Measurements from ENCODE around the gene BRMS1L. TPM values are rescaled to one million over a fixed set of nuclear protein-coding genes. Genes with fewer than 3 reads are reported as not detected.

BRMS1L gene
- total and polyA plus RNA-seq, 2 of the 13 experiments (the other 11 are each of a cell fraction or from before 2014, with no cell fraction given), result 21.1 to 23.8 TPM

DNA sequence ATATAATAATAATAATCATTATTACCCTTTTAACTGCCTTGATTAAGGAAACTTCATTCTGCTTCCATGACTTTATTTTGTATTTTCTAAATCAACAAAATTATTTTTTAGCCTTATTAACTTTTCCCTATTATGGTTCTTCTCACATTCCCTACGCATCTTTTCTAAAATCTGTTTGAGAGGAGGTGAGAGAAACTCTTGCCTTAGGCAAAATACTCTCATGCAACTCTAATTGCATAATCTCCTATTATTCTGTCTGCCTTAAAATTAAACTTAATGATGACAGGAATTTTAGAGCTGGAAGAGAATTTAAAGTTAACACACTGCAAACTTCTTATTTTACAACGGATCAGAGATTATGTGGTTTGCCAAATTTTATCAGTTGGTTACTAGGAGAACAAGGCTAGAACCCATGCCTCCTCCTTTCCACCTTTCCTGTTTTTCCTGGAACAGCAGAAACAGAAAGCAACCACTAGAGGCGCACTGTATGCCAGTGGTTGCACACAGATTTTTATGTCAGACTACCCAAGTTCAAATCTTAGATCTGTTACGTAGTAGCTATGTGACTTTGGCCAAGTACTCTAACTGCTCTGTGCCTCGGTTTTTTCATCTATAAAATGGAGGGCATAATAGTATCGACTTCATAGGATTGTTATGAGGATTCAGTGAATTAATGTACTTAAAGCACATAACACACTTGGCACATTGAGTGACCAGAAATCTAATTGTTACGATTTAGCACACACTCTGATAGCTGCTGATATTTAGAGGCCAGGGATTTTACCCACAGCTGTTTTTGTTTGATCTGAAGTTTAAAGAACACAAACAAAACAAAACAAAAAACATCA, 4.3 kb upstream of the BRMS1L start (continued):
- TF ChIP-seq, protein P1, sequence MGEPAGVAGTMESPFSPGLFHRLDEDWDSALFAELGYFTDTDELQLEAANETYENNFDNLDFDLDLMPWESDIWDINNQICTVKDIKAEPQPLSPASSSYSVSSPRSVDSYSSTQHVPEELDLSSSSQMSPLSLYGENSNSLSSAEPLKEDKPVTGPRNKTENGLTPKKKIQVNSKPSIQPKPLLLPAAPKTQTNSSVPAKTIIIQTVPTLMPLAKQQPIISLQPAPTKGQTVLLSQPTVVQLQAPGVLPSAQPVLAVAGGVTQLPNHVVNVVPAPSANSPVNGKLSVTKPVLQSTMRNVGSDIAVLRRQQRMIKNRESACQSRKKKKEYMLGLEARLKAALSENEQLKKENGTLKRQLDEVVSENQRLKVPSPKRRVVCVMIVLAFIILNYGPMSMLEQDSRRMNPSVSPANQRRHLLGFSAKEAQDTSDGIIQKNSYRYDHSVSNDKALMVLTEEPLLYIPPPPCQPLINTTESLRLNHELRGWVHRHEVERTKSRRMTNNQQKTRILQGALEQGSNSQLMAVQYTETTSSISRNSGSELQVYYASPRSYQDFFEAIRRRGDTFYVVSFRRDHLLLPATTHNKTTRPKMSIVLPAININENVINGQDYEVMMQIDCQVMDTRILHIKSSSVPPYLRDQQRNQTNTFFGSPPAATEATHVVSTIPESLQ (CRISPR knock-in tag; conservative IDR thresholded peaks at IDR 0.05), result peak; percentile 96
- TF ChIP-seq ZFAT (CRISPR knock-in tag; conservative IDR thresholded peaks at IDR 0.05) (no peak), ADNP (CRISPR knock-in tag; IDR thresholded peaks at IDR 0.05) (peak; percentile 94), NR2C2 (CRISPR knock-in tag; IDR thresholded peaks at IDR 0.05; ENCODE audit: borderline replicate concordance) (no peak), BCL6 (CRISPR knock-in tag; IDR thresholded peaks at IDR 0.05) (peak; percentile 67), SCMH1 (CRISPR knock-in tag; IDR thresholded peaks at IDR 0.05; ENCODE audit: borderline replicate concordance) (no peak), REL (CRISPR knock-in tag; conservative IDR thresholded peaks at IDR 0.05) (no peak), ZFYVE20 (CRISPR knock-in tag; IDR thresholded peaks at IDR 0.05; ENCODE audit: borderline replicate concordance, low read depth) (no peak), ZNF775 (CRISPR knock-in tag; IDR thresholded peaks at IDR 0.05; ENCODE audit: borderline replicate concordance) (no peak), ZNF136 (CRISPR knock-in tag; IDR thresholded peaks at IDR 0.05; ENCODE audit: low read depth) (no peak), MBD4 (IDR thresholded peaks at IDR 0.05; ENCODE audit: borderline replicate concordance, low read length) (no peak), ETV6 (CRISPR knock-in tag; conservative IDR thresholded peaks at IDR 0.05) (no peak), ZNF251 (CRISPR knock-in tag; IDR thresholded peaks at IDR 0.05) (no peak), ZNF350 (CRISPR knock-in tag; IDR thresholded peaks at IDR 0.05; ENCODE audit: borderline replicate concordance, low read depth) (no peak), TOPORS (CRISPR knock-in tag; IDR thresholded peaks at IDR 0.05) (no peak), ZNF598 (CRISPR knock-in tag; IDR thresholded peaks at IDR 0.05; ENCODE audit: borderline replicate concordance) (no peak)
- TF ChIP-seq, protein P2, sequence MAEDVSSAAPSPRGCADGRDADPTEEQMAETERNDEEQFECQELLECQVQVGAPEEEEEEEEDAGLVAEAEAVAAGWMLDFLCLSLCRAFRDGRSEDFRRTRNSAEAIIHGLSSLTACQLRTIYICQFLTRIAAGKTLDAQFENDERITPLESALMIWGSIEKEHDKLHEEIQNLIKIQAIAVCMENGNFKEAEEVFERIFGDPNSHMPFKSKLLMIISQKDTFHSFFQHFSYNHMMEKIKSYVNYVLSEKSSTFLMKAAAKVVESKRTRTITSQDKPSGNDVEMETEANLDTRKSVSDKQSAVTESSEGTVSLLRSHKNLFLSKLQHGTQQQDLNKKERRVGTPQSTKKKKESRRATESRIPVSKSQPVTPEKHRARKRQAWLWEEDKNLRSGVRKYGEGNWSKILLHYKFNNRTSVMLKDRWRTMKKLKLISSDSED (CRISPR knock-in tag; IDR thresholded peaks at IDR 0.05), result no peak
- TF ChIP-seq, protein P3, sequence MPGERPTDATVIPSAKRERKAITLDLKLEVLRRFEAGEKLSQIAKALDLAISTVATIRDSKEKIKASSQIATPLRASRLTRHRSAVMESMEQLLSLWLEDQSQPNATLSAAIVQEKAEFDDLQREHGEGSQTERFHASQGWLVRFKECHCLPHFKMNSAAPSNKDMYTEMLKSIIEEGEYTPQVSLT (CRISPR knock-in tag; IDR thresholded peaks at IDR 0.05; ENCODE audit: borderline replicate concordance, low read depth), result no peak
- TF ChIP-seq, protein P4, sequence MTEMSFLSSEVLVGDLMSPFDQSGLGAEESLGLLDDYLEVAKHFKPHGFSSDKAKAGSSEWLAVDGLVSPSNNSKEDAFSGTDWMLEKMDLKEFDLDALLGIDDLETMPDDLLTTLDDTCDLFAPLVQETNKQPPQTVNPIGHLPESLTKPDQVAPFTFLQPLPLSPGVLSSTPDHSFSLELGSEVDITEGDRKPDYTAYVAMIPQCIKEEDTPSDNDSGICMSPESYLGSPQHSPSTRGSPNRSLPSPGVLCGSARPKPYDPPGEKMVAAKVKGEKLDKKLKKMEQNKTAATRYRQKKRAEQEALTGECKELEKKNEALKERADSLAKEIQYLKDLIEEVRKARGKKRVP (CRISPR knock-in tag; IDR thresholded peaks at IDR 0.05), result no peak
- TF ChIP-seq, protein P5, sequence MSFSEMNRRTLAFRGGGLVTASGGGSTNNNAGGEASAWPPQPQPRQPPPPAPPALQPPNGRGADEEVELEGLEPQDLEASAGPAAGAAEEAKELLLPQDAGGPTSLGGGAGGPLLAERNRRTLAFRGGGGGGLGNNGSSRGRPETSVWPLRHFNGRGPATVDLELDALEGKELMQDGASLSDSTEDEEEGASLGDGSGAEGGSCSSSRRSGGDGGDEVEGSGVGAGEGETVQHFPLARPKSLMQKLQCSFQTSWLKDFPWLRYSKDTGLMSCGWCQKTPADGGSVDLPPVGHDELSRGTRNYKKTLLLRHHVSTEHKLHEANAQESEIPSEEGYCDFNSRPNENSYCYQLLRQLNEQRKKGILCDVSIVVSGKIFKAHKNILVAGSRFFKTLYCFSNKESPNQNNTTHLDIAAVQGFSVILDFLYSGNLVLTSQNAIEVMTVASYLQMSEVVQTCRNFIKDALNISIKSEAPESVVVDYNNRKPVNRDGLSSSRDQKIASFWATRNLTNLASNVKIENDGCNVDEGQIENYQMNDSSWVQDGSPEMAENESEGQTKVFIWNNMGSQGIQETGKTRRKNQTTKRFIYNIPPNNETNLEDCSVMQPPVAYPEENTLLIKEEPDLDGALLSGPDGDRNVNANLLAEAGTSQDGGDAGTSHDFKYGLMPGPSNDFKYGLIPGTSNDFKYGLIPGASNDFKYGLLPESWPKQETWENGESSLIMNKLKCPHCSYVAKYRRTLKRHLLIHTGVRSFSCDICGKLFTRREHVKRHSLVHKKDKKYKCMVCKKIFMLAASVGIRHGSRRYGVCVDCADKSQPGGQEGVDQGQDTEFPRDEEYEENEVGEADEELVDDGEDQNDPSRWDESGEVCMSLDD (CRISPR knock-in tag; IDR thresholded peaks at IDR 0.05; ENCODE audit: borderline replicate concordance), result no peak

Measured in HepG2 (cell line).